ENCODE results near the gene ABHD2.
"Not testable (repeated sequence)": the region's sequence is repeated elsewhere in the genome, so short reads cannot be mapped to it uniquely, and the experiment has no call there.

Gene ABHD2

GRCh38 chr15:89085289-89085926 lies 2.8 kb upstream of the ABHD2 start:
- TF ChIP-seq CTCF (IDR thresholded peaks at IDR 0.05; ENCODE audit: borderline replicate concordance, insufficient read depth, low read depth, low read length) = no peak
- no peak overlapping the region for H3K4me3 ChIP-seq (ENCODE audit: low read depth, low read length)

DNA sequence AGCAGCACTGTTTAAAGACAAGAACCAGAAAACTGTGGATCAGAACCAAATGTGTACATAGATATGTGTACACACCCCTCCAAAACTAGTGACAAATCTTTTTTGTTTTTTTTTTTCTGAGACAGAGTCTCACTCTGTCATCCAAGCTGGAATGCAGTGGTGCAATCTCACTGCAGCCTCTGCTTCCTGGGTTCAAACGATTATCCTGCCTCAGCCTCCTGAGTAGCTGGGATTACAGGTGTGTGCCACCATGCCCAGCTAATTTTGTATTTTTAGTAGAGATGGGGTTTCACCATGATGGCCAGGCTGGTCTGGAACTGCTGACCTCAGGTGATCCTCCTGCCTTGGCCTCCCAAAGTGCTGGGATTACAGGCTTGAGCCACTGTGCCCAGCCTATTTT lies 2.3 kb upstream of the ABHD2 start:
- not testable (repeated sequence) for H3K4me3 ChIP-seq (ENCODE audit: low read depth, low read length)

- not testable (repeated sequence) for H3K4me3 ChIP-seq (ENCODE audit: low read depth, low read length)
Measured at GRCh38 chr15:89086390-89086789, 1.9 kb upstream of the ABHD2 start.

DNA sequence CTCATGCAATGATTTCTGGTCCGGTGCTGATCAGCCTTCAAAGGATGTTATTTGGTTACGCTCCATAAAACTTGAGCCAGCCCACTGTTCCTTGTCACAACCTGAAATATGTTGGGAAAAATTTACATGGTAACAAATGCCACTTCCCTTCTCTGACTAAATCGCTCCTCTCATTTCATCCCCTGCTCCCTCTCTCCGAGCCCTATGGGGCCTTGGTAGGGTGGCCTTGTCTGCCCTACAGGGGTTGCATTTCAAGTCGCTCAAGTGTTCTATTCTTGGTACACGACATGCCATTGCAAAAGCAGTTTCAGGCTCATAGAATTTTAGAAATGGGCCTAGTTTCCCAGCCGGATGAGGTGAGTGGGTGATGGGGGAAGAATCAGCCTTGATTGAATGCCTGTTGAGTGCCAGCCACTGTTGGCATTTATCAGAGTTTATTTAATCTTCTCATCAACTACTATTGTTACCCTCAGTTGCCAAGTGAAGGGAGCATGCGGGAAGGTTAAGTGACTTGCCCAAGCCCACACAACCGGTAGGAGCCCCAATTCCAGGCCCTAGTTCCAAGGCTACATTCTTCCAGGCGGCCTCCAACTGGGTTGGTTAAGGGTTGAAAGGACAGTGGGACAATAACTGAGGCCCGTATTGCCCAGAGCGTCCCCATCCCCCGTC lies 961 bp upstream of the ABHD2 start:
- peak overlapping the region; percentile 50 for H3K4me3 ChIP-seq (ENCODE audit: low read depth, low read length)
- TF ChIP-seq CTCF (IDR thresholded peaks at IDR 0.05; ENCODE audit: borderline replicate concordance, insufficient read depth, low read depth, low read length) = no peak

DNA sequence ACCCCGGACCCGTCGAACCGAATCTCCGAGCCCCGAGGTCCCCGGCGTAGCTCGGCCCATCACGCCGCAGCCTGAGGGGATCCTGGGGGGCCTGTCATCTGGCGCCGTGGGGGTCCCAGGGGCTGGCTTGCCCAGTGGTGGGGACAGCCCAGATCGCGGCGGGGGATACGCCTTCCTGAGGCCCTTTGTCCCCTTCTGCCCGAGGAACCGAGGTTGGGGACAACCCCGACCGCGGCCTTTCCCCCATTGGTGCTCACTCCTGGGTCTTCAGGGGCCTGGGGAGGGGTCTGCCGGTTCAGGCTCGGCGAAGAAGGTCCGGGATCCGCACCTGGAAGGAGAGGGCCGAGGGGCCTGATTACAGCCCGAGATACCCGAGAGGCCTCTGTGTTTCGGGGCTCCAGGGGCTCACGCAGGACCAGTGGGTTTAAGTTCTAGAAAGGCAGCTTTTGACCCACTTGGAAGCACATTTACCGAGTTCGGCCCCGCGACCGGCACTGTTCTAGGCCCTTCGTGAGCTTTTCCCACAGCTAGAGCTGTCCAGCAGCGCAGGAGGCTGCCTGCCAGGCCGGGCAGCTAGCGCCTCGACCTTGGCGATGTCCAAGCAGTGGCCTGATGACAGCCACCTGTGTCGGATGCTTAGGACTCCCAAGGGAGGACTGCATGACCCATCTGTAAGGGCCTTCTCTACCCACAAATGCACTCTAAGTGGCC lies 504 bp downstream of the ABHD2 start:
- no peak for TF ChIP-seq CTCF (IDR thresholded peaks at IDR 0.05; ENCODE audit: borderline replicate concordance, insufficient read depth, low read depth, low read length)
- H3K4me3 ChIP-seq (ENCODE audit: low read depth, low read length) = peak overlapping the region; percentile 89

GRCh38 chr15:89089316-89090230 lies 1.3 kb downstream of the ABHD2 start:
- peak overlapping the region; percentile 89 for H3K4me3 ChIP-seq (ENCODE audit: low read depth, low read length)
- no peak for TF ChIP-seq CTCF (IDR thresholded peaks at IDR 0.05; ENCODE audit: borderline replicate concordance, insufficient read depth, low read depth, low read length)

GRCh38 chr15:89090791-89091626 lies 2.8 kb downstream of the ABHD2 start:
- TF ChIP-seq CTCF (IDR thresholded peaks at IDR 0.05; ENCODE audit: borderline replicate concordance, insufficient read depth, low read depth, low read length) = no peak
- peak overlapping the region; percentile 38 for H3K4me3 ChIP-seq (ENCODE audit: low read depth, low read length)

All from GM12875 (cell line).